SK-N-SH (cell line): ENCODE data around the gene CEP112.

Experiments used
- EZH2phosphoT487 ChIP-seq: fragments of 200-600 bp; sonication (generic); IDR thresholded peaks from 2 replicates; pipeline ENCODE4 v1.6.1; 2017; ENCODE audit warnings: low read depth, mixed run types, mild to moderate bottlenecking, antibody characterized with exemption, moderate library complexity, borderline replicate concordance
- NFIC ChIP-seq: IDR thresholded peaks from 2 replicates; pipeline ENCODE4 v1.4.0; 2012; ENCODE audit warnings: borderline replicate concordance
- ZBTB33 ChIP-seq: IDR thresholded peaks from 2 replicates; pipeline ENCODE4 v1.4.0; 2012; ENCODE audit warnings: low read depth, borderline replicate concordance

DNA sequence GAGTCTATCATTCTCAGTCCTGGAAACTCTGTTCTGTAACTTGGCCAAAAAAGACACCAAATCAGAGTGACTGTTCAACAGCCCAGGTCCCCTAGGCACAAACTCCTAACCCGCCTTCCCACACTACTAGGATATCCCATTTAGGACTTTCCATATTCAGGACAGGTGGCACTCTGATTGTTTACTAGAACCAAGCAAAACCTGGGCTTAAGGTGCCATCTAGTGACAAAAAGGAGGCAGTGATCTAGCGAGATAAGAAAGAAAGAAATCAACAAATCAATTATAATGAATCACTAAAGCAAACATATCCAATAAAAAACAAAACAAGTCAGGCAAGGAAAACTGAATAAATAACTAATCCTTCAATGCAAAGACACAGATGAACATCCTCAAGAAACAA is 203.9 kb downstream of the CEP112 start:
- no peak for TF ChIP-seq ZBTB33
- no peak for TF ChIP-seq NFIC
- TF ChIP-seq EZH2phosphoT487, result no peak
